Right ventricle myocardium inferior (tissue), 1 donor: ENCODE measurements around the gene FBLN7. TPM values are rescaled to one million over a fixed set of nuclear protein-coding genes. Genes with fewer than 3 reads are reported as not detected.
"Not testable (repeated sequence)": the region's sequence is repeated elsewhere in the genome, so short reads cannot be mapped to it uniquely, and the experiment has no call there.

Source experiments
- ATAC-seq: fragments of 200-7000 bp; cut with Tn5 transposase; one replicate; pipeline ENCODE4 v1.9.1; 2020; ENCODE audit warnings: mild to moderate bottlenecking, moderate library complexity
- DNase-seq: peaks from one replicate; pipeline ENCODE4 v3.0.0; 2021; ENCODE audit errors: missing footprints
- intact Hi-C: fragments of 100-400 bp; cut with DNase I; formaldehyde crosslinking; loops from one replicate; pipeline ENCODE4 v1.11.0; 2022
- long read RNA-seq: library from polyadenylated mRNA; unstranded; transcript quantifications from one replicate; pipeline ENCODE4 v2.0.0, GENCODE V29; 2021
- total RNA-seq: library from RNA; stranded (reverse); fragmentation: NEBNext Ultra II Directional; extraction: Animal tissue kit (Norgen Biotek cat#: 25700); gene quantifications from one replicate; pipeline ENCODE4 v1.2.1, GENCODE V29; 2021
- donor health status: DM: no; HTN: yes; CAD: no; lungs with severe emphysema.

FBLN7 gene
- total RNA-seq = 0.54 TPM
- long read RNA-seq, partial matches to known transcripts = 0 of 2 reads
- long read RNA-seq, other reads (novel, unspliced or antisense) = 2 of 2 reads

- ATAC-seq (no peak), DNase-seq (no peak)
- intact Hi-C loops = no loop called here
These were observed at the start of gene FBLN7 for GRCh38 chr2:112138159-112139032. Gene FBLN7, plus strand, starts transcription at chr2:112138385. Its CDS starts 271 bp downstream, at chr2:112138656.

- DNase-seq (no peak), ATAC-seq (no peak)
- intact Hi-C loops = no loop called here
These were observed 48.8 kb upstream of the FBLN7 start for GRCh38 chr2:112089375-112089774.

GRCh38 chr2:112092286-112093041 lies 45.7 kb upstream of the FBLN7 start:
- no peak for DNase-seq
- ATAC-seq = no peak
- intact Hi-C loops = no loop called here

- ATAC-seq (no peak), DNase-seq (no peak)
- intact Hi-C loops = no loop called here
These were observed 45.0 kb upstream of the FBLN7 start for GRCh38 chr2:112093216-112093615.

- no peak for ATAC-seq
- intact Hi-C loops = no loop called here
- DNase-seq = no peak
These were observed 42.5 kb upstream of the FBLN7 start for GRCh38 chr2:112095681-112096080.

GRCh38 chr2:112096098-112096497 lies 42.1 kb upstream of the FBLN7 start:
- ATAC-seq = no peak

GRCh38 chr2:112108178-112108832 lies 29.9 kb upstream of the FBLN7 start:
- intact Hi-C loops = no loop called here
- ATAC-seq = no peak

More at GRCh38 chr2:112096098-112096497, 42.1 kb upstream of the FBLN7 start:
- intact Hi-C loops = no loop called here
- DNase-seq = no peak

GRCh38 chr2:112109278-112109677 lies 28.9 kb upstream of the FBLN7 start:
- ATAC-seq (no peak), DNase-seq (no peak)
- intact Hi-C loops = no loop called here

More at GRCh38 chr2:112108178-112108832, 29.9 kb upstream of the FBLN7 start:
- no peak for DNase-seq

GRCh38 chr2:112110966-112111365 lies 27.2 kb upstream of the FBLN7 start:
- ATAC-seq = no peak
- DNase-seq = no peak
- intact Hi-C loops = no loop called here

GRCh38 chr2:112113354-112113753 lies 24.8 kb upstream of the FBLN7 start:
- ATAC-seq, DNase-seq, intact Hi-C loops: not testable (repeated sequence)

GRCh38 chr2:112118148-112118547 lies 20.0 kb upstream of the FBLN7 start:
- ATAC-seq = no peak
- intact Hi-C loops = no loop called here
- no peak for DNase-seq

GRCh38 chr2:112121682-112122254 lies 16.4 kb upstream of the FBLN7 start:
- DNase-seq (no peak), ATAC-seq (no peak)
- intact Hi-C loops = loop anchor here (5.0 to 10.0 kb wide), 3 partner anchors 133 to 461 kb away; partner anchors contain the start of genes CHCHD5, RGPD8 and ZC3H8

- intact Hi-C loops = loop anchor here (10.0 kb wide), 1 partner anchor 126 kb away; the partner anchor contains the start of gene ZC3H8
- no peak for DNase-seq
- no peak for ATAC-seq
These were observed 9.1 kb upstream of the FBLN7 start for GRCh38 chr2:112129060-112129459.

GRCh38 chr2:112133344-112133743 lies 4.8 kb upstream of the FBLN7 start:
- ATAC-seq (no peak), DNase-seq (no peak)
- intact Hi-C loops = no loop called here

GRCh38 chr2:112134120-112134519 lies 4.1 kb upstream of the FBLN7 start:
- DNase-seq (no peak), ATAC-seq (no peak)
- intact Hi-C loops = no loop called here

GRCh38 chr2:112136096-112136495 lies 2.1 kb upstream of the FBLN7 start:
- no peak for ATAC-seq
- intact Hi-C loops = no loop called here
- no peak for DNase-seq

GRCh38 chr2:112137516-112138158 lies 548 bp upstream of the FBLN7 start:
- ATAC-seq = peak; percentile 39
- intact Hi-C loops = no loop called here

GRCh38 chr2:112139033-112139614 lies 939 bp downstream of the FBLN7 start:
- ATAC-seq, intact Hi-C loops, DNase-seq: not testable (repeated sequence)

More at GRCh38 chr2:112137516-112138158, 548 bp upstream of the FBLN7 start:
- no peak for DNase-seq
